Activated T-helper 1 cell treated with Interleukin-2 at 50 U/mL for 16 hours (primary cell): ENCODE data around the gene IL26.
A peak's percentile ranks its signal among the peaks of the same experiment; 100 is the strongest.
"Not testable (repeated sequence)": the region's sequence is repeated elsewhere in the genome, so short reads cannot be mapped to it uniquely, and the experiment has no call there.

ENCODE experiments used
- DNase-seq: peaks from one replicate; pipeline ENCODE4 v3.0.0-alpha.2; 2020; ENCODE audit warnings: low read depth

The IL26 gene

GRCh38 chr12:68198507-68199086, 27.0 kb downstream of the IL26 start:
- DNase-seq, result no peak

- DNase-seq, result no peak
These were observed 35.3 kb downstream of the IL26 start for GRCh38 chr12:68190301-68190700.

GRCh38 chr12:68189821-68190242, 35.8 kb downstream of the IL26 start:
- DNase-seq, result no peak

GRCh38 chr12:68185598-68185997, 40.0 kb downstream of the IL26 start:
- no peak for DNase-seq

GRCh38 chr12:68180792-68181744, 44.5 kb downstream of the IL26 start:
- no peak for DNase-seq

- DNase-seq, result no peak
These were observed 46.7 kb downstream of the IL26 start for GRCh38 chr12:68178774-68179439.

- no peak for DNase-seq
These were observed 47.4 kb downstream of the IL26 start for GRCh38 chr12:68178184-68178583.

- DNase-seq, result no peak
These were observed 48.0 kb downstream of the IL26 start for GRCh38 chr12:68177562-68177961.

- DNase-seq, result no peak
These were observed 49.4 kb downstream of the IL26 start for GRCh38 chr12:68176257-68176656.

- DNase-seq, result peak; percentile 24
These were observed 50.0 kb downstream of the IL26 start for GRCh38 chr12:68175557-68176061.

GRCh38 chr12:68174761-68175160, 50.8 kb downstream of the IL26 start:
- not testable (repeated sequence) for DNase-seq

GRCh38 chr12:68173792-68174191, 51.8 kb downstream of the IL26 start:
- no peak for DNase-seq

- DNase-seq, result no peak
These were observed 54.9 kb downstream of the IL26 start for GRCh38 chr12:68170726-68171125.

GRCh38 chr12:68169213-68169889, 56.3 kb downstream of the IL26 start:
- DNase-seq, result no peak

- DNase-seq, result no peak
These were observed 59.2 kb downstream of the IL26 start for GRCh38 chr12:68166317-68166831.

GRCh38 chr12:68163560-68164081, 62.0 kb downstream of the IL26 start:
- no peak for DNase-seq

GRCh38 chr12:68162374-68162773, 63.2 kb downstream of the IL26 start:
- DNase-seq, result no peak

- no peak for DNase-seq
These were observed 65.8 kb downstream of the IL26 start, which contains the start of gene IFNG for GRCh38 chr12:68159681-68160304. IFNG (minus strand) TSS chr12:68159740; CDS start chr12:68159615, 125 bp downstream.

- DNase-seq, result no peak
These were observed 67.2 kb downstream of the IL26 start for GRCh38 chr12:68158432-68158831.

GRCh38 chr12:68157380-68157779, 68.2 kb downstream of the IL26 start:
- DNase-seq, result no peak

- DNase-seq, result no peak
These were observed 69.0 kb downstream of the IL26 start for GRCh38 chr12:68156636-68157035.
